Sciatic nerve (tissue), 2 donors: Measurements from ENCODE around the gene TRMT1L. TPM values are rescaled to one million over a fixed set of nuclear protein-coding genes. Genes with fewer than 3 reads are reported as not detected.

Experiments
- ATAC-seq: fragments of 200-7000 bp; cut with Tn5 transposase; one replicate; pipeline ENCODE4 v1.9.1; 2020; ENCODE audit warnings: mild to moderate bottlenecking, moderate library complexity
- DNase-seq: peaks from one replicate; pipeline ENCODE4 v3.0.0-alpha.2; 2020; ENCODE audit warnings: low spot score
- intact Hi-C: fragments of 100-400 bp; cut with DNase I; formaldehyde crosslinking; loops from one replicate; pipeline ENCODE4 v1.14.2; 2022
- total RNA-seq: library from RNA; stranded (reverse); fragmentation: NEBNext Ultra II Directional; extraction: Animal tissue kit (Norgen Biotek cat#: 25700); gene quantifications from one replicate; pipeline ENCODE4 v1.2.1, GENCODE V29; 2021
- donor health status: DM: no; HTN: no; CAD: no.
- donor health status: DM: no; HTN: no; CAD: no.

Gene TRMT1L
- total RNA-seq, 1 donor from 2014 or later, result 21.4 TPM

- ATAC-seq, result no peak
- no peak for DNase-seq
- intact Hi-C loops, result no loop called here
Observed at GRCh38 chr1:185137896-185138545, 18.7 kb downstream of the TRMT1L start.

GRCh38 chr1:185132534-185132933 lies 24.2 kb downstream of the TRMT1L start:
- DNase-seq (no peak), ATAC-seq (no peak)
- intact Hi-C loops, result no loop called here

GRCh38 chr1:185129708-185130107 lies 27.0 kb downstream of the TRMT1L start:
- ATAC-seq (no peak), DNase-seq (no peak)
- intact Hi-C loops, result no loop called here

GRCh38 chr1:185112356-185112755 lies 44.4 kb downstream of the TRMT1L start:
- intact Hi-C loops, result no loop called here
- DNase-seq (no peak), ATAC-seq (no peak)

GRCh38 chr1:185111873-185112272 lies 44.9 kb downstream of the TRMT1L start:
- intact Hi-C loops, result no loop called here
- DNase-seq, result no peak

GRCh38 chr1:185110145-185110544 lies 46.6 kb downstream of the TRMT1L start:
- DNase-seq (no peak), ATAC-seq (no peak)
- intact Hi-C loops, result no loop called here

More at GRCh38 chr1:185111873-185112272, 44.9 kb downstream of the TRMT1L start:
- ATAC-seq, result no peak

GRCh38 chr1:185108321-185108720 lies 48.4 kb downstream of the TRMT1L start:
- intact Hi-C loops, result no loop called here
- ATAC-seq (no peak), DNase-seq (no peak)

GRCh38 chr1:185105121-185105520 lies 51.6 kb downstream of the TRMT1L start:
- intact Hi-C loops, result no loop called here
- ATAC-seq, result no peak
- no peak for DNase-seq

GRCh38 chr1:185104083-185104482 lies 52.7 kb downstream of the TRMT1L start:
- DNase-seq (no peak), ATAC-seq (no peak)
- intact Hi-C loops, result no loop called here

GRCh38 chr1:185096531-185096930 lies 60.2 kb downstream of the TRMT1L start:
- ATAC-seq (no peak), DNase-seq (no peak)
- intact Hi-C loops, result no loop called here

- intact Hi-C loops, result no loop called here
- no peak for ATAC-seq
- DNase-seq, result no peak
Observed at GRCh38 chr1:185094761-185095160, 62.0 kb downstream of the TRMT1L start.

GRCh38 chr1:185091480-185091879 lies 65.3 kb downstream of the TRMT1L start:
- no peak for ATAC-seq
- intact Hi-C loops, result no loop called here
- no peak for DNase-seq

GRCh38 chr1:185087746-185088145 lies 69.0 kb downstream of the TRMT1L start:
- DNase-seq, result no peak
- no peak for ATAC-seq
- intact Hi-C loops, result no loop called here

GRCh38 chr1:185087101-185087500 lies 69.7 kb downstream of the TRMT1L start:
- intact Hi-C loops, result no loop called here
- DNase-seq (no peak), ATAC-seq (no peak)

GRCh38 chr1:185083818-185084217 lies 72.9 kb downstream of the TRMT1L start:
- ATAC-seq (no peak), DNase-seq (no peak)
- intact Hi-C loops, result no loop called here

- DNase-seq, result no peak
- no peak for ATAC-seq
- intact Hi-C loops, result no loop called here
Observed at GRCh38 chr1:185080422-185080821, 76.3 kb downstream of the TRMT1L start.

GRCh38 chr1:185077374-185077773 lies 79.4 kb downstream of the TRMT1L start:
- ATAC-seq (no peak), DNase-seq (no peak)
- intact Hi-C loops, result no loop called here

GRCh38 chr1:185075476-185075875 lies 81.3 kb downstream of the TRMT1L start:
- no peak for DNase-seq
- intact Hi-C loops, result no loop called here
- ATAC-seq, result no peak

GRCh38 chr1:185074307-185074706 lies 82.4 kb downstream of the TRMT1L start:
- DNase-seq, result no peak
- intact Hi-C loops, result no loop called here
- no peak for ATAC-seq

GRCh38 chr1:185073725-185074124 lies 83.0 kb downstream of the TRMT1L start:
- no peak for DNase-seq
- no peak for ATAC-seq
- intact Hi-C loops, result no loop called here

GRCh38 chr1:185070051-185070450 lies 86.7 kb downstream of the TRMT1L start:
- intact Hi-C loops, result no loop called here
- DNase-seq (no peak), ATAC-seq (no peak)
